ENCODE data around the gene PRKD1.

DNA sequence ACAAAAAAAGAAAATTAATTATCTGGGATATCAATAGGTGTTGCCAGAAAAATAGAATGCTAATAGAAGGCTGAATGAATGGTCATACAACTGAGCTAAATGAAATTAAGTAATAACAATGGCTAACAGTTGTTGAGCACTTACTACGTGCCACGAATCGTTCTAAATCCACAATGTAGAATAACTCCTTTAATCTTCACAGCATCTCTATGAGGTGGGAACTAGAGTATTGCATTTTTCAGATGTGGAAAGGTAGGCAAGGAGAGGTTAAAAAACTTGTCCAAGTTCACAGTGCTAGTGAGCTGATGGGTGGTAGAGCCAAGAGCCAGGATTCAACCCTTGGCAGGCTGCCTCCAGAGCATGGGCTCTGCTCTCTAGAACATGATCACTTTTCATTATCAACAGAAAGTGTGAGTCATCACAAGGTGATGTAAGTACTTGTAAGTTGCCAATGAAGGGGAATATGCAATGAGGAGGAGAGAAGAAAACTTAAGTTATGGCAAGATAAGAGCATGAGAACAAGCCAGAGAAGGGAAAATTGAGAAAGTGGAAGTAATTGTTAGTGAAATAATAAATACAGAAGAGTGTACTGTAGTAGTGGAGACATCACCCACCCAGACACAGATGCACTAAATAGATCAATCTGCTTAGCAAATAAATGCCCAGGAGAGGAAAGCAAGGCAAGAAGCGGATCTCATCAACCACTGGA lies 122.1 kb downstream of the PRKD1 start:
- TF ChIP-seq CTCF (IDR thresholded peaks at IDR 0.05; ENCODE audit: low read depth, low read length) (no peak), EZH2phosphoT487 (IDR thresholded peaks at IDR 0.05; ENCODE audit: low read depth) (no peak)
